HG03060 (cell line): ENCODE results near the gene XIRP1.
A peak's percentile ranks its signal among the peaks of the same experiment; 100 is the strongest.

Experiments
- ATAC-seq: cut with Tn5 transposase; IDR thresholded peaks from one replicate; pipeline ENCODE4 v1.9.1; 2021; ENCODE audit warnings: low read depth, moderate number of reproducible peaks; ENCODE audit not compliant: unreplicated experiment

Gene XIRP1

DNA sequence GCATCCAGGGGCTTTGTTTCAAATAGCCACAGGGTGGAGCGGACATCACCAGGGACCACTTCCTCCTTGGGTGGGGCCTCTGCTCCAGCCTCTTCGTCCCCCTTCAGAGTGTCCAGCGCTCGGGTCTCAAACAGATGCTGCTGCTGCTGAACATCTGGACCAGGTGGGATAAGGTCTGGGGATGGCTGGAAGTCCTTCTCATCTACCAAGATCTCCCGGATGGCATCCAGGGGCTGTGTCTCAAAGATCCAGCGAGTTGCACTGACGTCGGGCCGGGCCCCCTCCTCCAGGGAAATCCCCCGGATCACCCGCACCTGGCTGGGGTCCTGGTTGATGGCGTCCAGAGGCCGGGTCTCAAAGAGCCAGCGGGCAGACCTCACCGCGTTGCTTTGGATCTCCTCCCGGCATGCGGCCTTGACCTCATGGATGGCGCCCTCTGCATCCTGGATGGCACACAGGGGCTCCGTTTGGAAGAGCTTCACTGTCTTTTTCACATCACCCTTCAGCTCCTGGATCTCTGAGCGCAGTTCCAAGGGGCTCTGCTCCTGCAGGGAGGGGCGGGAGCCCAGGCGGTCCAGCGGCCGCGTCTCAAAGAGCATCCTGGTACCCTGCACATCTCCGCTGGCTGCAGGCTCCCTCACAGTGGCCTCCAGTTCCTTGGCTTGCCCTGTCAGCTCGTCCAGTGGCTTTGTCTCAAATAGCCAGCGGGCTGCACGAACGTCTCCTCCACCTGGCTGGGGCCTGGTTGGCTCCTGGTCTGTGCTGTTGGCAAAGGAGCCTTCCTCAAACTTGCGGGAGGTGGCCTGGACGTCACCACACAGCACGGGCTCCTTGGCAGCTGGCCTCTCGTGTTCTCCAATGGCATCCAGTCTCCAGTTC is 3.9 kb downstream of the XIRP1 start:
- ATAC-seq: no peak

GRCh38 chr3:39187372-39188155 is 4.8 kb downstream of the XIRP1 start:
- ATAC-seq: no peak

DNA sequence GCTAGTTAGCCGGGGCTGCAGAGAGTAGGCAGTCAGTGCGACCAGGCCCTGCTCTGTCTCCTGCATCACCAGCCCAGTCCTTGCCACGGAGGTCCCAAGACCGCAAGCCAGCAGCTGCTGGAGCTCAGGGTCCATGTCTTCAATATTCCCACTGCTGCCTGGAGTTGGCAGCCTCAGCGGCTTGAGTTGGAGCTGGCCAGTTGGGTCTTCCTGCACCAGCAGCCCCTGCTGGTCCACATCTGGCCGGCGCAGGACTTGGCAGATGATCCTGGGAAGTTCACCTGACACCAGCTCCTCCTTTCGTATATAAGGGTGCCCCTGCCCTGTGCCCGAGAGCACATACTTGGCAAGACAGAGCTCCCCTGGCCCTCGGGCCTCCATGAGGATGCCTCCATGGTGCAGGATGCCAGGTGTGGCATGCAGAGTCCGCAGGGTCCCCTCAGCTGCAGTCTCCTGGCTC is 5.7 kb downstream of the XIRP1 start:
- ATAC-seq: no peak

GRCh38 chr3:39185959-39186691 is 6.3 kb downstream of the XIRP1 start:
- ATAC-seq: no peak

DNA sequence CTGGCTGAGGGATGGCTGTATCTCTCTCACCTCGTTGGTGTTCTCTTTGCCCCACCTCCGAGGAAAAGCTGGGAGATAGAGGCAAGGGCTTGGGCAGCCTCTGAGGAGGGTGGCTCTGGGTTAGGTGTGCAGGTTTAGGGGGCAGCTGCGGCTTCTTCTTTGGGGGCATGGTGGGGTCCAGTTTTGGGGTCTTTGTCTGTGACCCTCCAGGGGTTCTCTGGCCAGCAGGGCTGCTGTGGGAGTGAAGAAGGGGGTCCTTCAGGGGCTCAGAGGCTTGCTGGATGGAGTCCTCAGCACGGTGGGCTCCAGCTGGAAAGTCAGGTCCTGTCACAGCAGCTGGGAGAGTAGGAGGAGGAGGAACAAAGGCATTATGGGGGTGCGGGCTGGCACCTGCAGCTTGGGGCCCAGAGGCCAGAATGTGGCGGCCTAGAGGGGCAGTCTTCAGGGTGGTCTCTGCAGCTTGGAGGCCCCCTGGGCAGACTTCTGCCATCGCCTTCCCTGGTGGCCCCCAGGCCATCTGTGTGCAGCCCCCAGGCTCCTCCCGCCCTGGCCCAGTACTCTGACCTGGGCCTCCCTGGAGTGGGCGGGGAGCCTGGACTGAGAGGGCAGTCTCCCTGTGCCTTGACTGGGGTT is 7.0 kb downstream of the XIRP1 start:
- no peak for ATAC-seq

GRCh38 chr3:39184968-39185285 is 7.5 kb downstream of the XIRP1 start:
- no peak for ATAC-seq

DNA sequence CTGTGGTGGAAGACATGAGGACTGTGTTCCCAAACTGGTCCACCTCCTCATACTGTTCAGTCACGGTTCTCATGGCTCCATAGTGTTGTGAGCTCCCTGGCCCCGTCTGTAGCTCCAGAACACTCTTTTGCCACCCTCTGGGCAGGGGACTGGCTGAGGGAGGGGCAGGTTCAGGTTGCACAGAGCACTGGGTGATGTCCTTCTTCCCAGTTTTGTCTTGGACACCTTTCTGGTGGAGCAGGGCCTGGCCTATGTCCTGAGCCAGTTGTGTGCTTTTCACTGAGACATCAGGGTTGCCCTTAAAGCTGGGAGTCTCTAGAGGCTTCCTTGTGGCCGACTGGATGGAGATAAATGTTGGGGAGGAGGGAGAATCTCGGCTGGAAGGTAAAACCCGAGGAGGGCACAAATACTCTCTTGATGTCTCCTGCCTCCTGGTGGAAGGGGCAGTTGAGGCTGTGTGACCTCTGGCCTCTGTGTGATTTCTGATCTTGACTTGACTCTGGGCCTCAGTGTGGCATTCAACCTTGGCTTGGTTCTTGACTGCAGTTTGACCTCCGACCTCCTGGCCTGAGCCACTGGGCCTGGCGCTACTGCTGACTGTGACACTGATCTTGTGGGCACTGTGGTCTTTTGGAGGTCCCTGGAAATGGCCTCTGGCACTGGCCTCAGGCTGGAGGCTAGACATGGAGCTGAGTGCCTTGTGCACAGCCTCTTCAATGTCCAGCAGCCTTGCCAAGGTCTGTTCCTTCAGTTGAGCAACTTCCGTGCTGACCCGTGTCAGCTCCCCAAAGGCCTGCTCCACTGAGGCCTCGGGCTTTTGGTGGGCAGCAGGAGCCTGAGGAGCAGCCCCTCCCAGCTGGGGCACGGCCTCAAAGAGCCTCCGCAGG is 8.1 kb downstream of the XIRP1 start:
- ATAC-seq: no peak

GRCh38 chr3:39183211-39184080 is 8.9 kb downstream of the XIRP1 start:
- no peak for ATAC-seq

DNA sequence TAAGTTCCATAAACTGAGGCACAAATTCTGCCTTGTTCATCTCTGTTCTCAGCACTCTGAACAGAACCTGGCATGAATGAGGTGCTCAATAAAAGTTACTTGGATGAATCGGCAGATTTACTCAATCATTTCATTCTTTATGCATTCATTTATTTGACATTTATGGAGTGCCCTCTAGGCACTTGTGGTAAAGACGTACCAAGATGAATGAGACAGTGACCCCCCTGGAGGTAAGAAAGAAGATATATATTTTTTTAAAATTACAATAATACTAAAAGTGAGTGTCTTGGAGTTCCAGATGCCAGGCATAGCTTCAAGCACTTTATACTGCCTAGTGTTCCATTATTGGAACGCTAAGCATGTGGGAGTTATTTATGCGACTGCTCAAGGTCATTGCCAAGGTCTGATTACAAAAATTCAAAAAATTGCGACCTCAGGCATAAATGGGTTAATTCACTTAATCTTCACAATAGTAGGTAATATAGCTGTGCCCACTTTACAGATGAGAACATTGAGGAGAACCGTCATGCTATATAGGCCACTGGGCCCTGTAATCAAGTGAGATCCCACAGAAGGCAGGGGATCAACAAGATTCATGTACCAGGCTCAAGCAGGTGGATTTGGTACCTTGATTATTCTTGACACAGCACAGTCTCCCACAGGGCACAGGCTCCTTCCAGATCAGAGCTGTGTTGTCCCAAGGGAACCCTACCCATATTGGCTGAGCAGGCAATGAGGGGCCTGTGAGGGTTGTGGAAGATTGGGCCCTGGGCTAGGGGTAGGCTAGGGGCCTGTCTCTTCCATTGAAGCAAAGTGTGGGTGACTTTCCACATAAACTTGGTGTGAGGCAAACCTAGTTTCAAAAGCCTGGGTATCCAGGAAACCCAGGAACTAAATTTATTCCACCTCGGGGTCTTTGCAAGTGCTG is 10.7 kb downstream of the XIRP1 start:
- no peak for ATAC-seq

DNA sequence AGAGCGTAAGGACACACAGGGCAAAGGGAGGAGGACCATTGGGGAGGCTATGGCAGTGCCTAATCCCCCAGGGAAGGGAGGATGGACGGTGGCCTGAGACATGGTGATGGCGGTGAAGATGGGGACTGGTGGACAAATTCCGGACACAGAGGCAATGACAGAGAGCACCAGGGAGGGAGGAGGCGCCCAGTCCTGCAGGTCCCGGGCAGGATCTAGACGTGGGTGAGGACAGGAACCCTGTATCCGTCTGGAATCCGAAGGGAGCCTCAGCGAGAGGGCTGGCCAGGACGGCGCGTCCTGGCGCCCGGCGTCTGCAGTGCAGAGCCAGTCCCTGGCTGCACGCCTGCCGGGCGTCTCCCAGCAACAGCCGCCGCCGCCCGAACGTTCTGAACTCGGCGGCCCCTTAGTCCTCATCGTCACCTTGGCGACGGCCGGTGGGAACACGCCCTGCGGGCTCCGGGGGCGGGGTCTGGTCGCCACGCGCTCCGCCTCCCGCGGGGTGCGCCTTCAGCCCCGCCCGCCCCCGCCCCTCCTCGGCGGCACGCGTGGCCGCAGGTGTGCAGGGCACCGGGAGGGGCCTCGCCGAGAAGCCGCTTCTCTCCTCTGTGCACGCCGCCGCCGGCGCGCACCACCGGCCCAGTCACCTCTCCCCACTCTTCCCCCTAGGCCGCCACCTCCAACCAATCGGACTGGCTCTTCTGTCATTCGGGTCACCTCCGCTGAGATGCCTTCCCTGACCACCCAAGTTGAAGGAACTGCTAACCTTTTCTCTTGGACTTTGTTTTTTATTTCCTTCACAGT is 11.6 kb downstream of the XIRP1 start:
- peak; percentile 61 for ATAC-seq

- no peak for ATAC-seq
Observed at GRCh38 chr3:39180183-39180545, 12.2 kb downstream of the XIRP1 start.

DNA sequence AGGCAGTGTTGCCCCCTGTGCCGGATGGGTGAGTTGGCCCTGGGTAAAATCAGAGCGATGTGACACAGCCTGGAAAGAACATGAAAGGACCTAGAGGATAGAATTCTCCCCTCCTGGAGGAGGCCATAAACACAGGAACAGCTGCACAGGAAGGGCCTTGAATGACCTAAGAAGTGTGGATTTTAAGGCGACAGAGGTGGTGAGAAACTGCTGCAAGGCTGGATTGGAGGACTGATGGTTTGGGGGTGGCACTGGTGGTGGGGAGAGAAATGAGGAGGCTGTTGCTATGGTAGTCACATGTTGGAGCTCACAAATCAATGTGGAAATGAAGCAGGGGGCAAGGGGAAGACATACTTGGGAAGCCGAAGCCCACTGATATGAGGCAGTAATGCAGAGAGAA is 13.8 kb downstream of the XIRP1 start:
- no peak for ATAC-seq

- ATAC-seq: no peak
Observed at GRCh38 chr3:39177708-39178332, 14.6 kb downstream of the XIRP1 start.

DNA sequence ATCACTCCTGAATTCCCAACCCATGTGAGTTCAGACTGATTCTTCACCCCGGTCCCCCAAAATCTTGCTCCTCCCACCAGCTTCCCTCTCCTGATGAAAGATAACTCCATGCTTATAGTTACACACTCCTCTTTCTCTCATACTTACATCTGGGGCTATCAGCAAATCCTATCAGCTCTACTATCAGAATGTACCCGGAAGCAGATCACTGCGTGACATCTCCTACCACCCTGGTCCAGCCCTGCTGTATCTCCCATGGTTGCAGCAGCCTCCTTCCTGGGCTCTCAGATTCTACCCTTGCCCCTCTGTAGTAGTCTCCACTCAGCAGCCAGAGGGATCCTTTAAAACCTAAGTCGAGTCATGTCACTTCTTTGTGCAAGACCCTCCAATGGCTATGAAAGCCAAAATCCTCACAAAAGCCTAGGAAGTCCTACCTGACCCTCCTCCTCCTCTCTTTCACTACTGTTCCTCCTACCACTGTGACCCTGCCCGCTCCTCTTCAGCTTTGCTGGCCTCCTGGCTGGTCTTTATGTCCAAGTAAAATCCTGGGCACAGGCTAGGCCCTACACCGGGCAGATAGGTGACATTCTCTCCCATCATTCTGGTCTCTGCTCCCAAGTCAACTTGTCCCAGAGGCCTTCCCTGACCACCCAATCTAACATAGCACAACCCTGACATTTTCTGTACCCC is 16.2 kb downstream of the XIRP1 start:
- no peak for ATAC-seq

- no peak for ATAC-seq
Observed at GRCh38 chr3:39173318-39174125, 18.9 kb downstream of the XIRP1 start.
